ENCODE data around the gene CD79A.

DNA sequence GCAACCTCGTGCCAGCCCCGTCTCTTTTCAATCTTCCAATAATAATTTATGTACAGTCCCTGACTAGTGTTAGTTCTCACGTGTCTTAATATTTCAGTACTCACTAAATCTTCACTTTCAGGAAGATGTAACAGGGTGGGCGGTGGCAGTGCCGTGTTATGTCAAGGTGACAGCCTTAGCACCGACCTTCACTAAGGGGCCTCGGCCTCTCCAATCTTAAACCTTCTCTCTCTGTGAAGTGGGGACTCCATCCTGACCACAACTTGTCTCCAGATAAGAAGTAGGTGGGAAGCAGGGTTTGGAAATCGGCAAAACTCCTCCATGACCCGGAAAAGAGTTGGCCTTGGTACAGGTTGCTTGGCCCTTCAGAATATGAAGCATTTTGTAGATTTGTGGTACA, 15.2 kb upstream of the CD79A start:
- TF ChIP-seq, protein P1, sequence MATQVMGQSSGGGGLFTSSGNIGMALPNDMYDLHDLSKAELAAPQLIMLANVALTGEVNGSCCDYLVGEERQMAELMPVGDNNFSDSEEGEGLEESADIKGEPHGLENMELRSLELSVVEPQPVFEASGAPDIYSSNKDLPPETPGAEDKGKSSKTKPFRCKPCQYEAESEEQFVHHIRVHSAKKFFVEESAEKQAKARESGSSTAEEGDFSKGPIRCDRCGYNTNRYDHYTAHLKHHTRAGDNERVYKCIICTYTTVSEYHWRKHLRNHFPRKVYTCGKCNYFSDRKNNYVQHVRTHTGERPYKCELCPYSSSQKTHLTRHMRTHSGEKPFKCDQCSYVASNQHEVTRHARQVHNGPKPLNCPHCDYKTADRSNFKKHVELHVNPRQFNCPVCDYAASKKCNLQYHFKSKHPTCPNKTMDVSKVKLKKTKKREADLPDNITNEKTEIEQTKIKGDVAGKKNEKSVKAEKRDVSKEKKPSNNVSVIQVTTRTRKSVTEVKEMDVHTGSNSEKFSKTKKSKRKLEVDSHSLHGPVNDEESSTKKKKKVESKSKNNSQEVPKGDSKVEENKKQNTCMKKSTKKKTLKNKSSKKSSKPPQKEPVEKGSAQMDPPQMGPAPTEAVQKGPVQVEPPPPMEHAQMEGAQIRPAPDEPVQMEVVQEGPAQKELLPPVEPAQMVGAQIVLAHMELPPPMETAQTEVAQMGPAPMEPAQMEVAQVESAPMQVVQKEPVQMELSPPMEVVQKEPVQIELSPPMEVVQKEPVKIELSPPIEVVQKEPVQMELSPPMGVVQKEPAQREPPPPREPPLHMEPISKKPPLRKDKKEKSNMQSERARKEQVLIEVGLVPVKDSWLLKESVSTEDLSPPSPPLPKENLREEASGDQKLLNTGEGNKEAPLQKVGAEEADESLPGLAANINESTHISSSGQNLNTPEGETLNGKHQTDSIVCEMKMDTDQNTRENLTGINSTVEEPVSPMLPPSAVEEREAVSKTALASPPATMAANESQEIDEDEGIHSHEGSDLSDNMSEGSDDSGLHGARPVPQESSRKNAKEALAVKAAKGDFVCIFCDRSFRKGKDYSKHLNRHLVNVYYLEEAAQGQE (IDR thresholded peaks at IDR 0.05; ENCODE audit: borderline replicate concordance): no peak
- TF ChIP-seq SMC3 (conservative IDR thresholded peaks at IDR 0.05; ENCODE audit: poor library complexity): no peak
- TF ChIP-seq POLR2AphosphoS5 (IDR thresholded peaks at IDR 0.05): no peak
- no peak for TF ChIP-seq EP300 (conservative IDR thresholded peaks at IDR 0.05; ENCODE audit: poor library complexity, severe bottlenecking)
- TF ChIP-seq, protein P2, sequence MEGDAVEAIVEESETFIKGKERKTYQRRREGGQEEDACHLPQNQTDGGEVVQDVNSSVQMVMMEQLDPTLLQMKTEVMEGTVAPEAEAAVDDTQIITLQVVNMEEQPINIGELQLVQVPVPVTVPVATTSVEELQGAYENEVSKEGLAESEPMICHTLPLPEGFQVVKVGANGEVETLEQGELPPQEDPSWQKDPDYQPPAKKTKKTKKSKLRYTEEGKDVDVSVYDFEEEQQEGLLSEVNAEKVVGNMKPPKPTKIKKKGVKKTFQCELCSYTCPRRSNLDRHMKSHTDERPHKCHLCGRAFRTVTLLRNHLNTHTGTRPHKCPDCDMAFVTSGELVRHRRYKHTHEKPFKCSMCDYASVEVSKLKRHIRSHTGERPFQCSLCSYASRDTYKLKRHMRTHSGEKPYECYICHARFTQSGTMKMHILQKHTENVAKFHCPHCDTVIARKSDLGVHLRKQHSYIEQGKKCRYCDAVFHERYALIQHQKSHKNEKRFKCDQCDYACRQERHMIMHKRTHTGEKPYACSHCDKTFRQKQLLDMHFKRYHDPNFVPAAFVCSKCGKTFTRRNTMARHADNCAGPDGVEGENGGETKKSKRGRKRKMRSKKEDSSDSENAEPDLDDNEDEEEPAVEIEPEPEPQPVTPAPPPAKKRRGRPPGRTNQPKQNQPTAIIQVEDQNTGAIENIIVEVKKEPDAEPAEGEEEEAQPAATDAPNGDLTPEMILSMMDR (IDR thresholded peaks at IDR 0.05; ENCODE audit: poor library complexity, severe bottlenecking): no peak
- no peak for TF ChIP-seq EZH2 (IDR thresholded peaks at IDR 0.05; ENCODE audit: borderline replicate concordance, insufficient read depth, low read length, poor library complexity, severe bottlenecking)
- no peak for TF ChIP-seq RAD21 (conservative IDR thresholded peaks at IDR 0.05)
- no peak for TF ChIP-seq TAF1 (IDR thresholded peaks at IDR 0.05; ENCODE audit: low read depth)
- no peak for TF ChIP-seq MXI1 (conservative IDR thresholded peaks at IDR 0.05; ENCODE audit: poor library complexity, severe bottlenecking)

All from neural cell (in vitro differentiated cells).